HG03097 (cell line): ENCODE results near the gene TBL2.
A peak's percentile ranks its signal among the peaks of the same experiment; 100 is the strongest.
"Not testable (repeated sequence)": the region's sequence is repeated elsewhere in the genome, so short reads cannot be mapped to it uniquely, and the experiment has no call there.

Experiments
- ATAC-seq: cut with Tn5 transposase; IDR thresholded peaks from one replicate; pipeline ENCODE4 v1.9.1; 2021; ENCODE audit not compliant: unreplicated experiment, low FRiP score

Gene TBL2

GRCh38 chr7:73578342-73579128 is at the start of gene TBL2:
TBL2 (minus strand) TSS chr7:73578579; CDS start chr7:73578549, 30 bp downstream.
- ATAC-seq: peak; percentile 88

GRCh38 chr7:73626814-73627213 is 48.4 kb upstream of the TBL2 start:
- ATAC-seq: no peak

- no peak for ATAC-seq
Observed at GRCh38 chr7:73625276-73625675, 46.9 kb upstream of the TBL2 start.

GRCh38 chr7:73624669-73625001 is 46.3 kb upstream of the TBL2 start:
- no peak for ATAC-seq

GRCh38 chr7:73623798-73624668 is 45.7 kb upstream of the TBL2 start, which contains the start of gene MLXIPL:
MLXIPL (minus strand) TSS chr7:73624522; CDS start chr7:73624492, 30 bp downstream.
- ATAC-seq: no peak

- no peak for ATAC-seq
Observed at GRCh38 chr7:73622909-73623797, 44.8 kb upstream of the TBL2 start.

- no peak for ATAC-seq
Observed at GRCh38 chr7:73622527-73622908, 44.1 kb upstream of the TBL2 start.

- no peak for ATAC-seq
Observed at GRCh38 chr7:73621168-73622063, 43.0 kb upstream of the TBL2 start.

GRCh38 chr7:73619394-73619793 is 41.0 kb upstream of the TBL2 start:
- not testable (repeated sequence) for ATAC-seq

- no peak for ATAC-seq
Observed at GRCh38 chr7:73618538-73618937, 40.2 kb upstream of the TBL2 start.

- not testable (repeated sequence) for ATAC-seq
Observed at GRCh38 chr7:73617520-73617919, 39.1 kb upstream of the TBL2 start.

- ATAC-seq: no peak
Observed at GRCh38 chr7:73615886-73616285, 37.5 kb upstream of the TBL2 start.

- ATAC-seq: not testable (repeated sequence)
Observed at GRCh38 chr7:73614937-73615336, 36.6 kb upstream of the TBL2 start.

- no peak for ATAC-seq
Observed at GRCh38 chr7:73613954-73614735, 35.8 kb upstream of the TBL2 start.

- ATAC-seq: no peak
Observed at GRCh38 chr7:73612598-73613269, 34.4 kb upstream of the TBL2 start.

- no peak for ATAC-seq
Observed at GRCh38 chr7:73611017-73611555, 32.7 kb upstream of the TBL2 start.

- no peak for ATAC-seq
Observed at GRCh38 chr7:73610105-73610504, 31.7 kb upstream of the TBL2 start.

GRCh38 chr7:73607692-73607983 is 29.3 kb upstream of the TBL2 start:
- not testable (repeated sequence) for ATAC-seq
